Stimulated activated CD4-positive, alpha-beta T cell treated with anti-CD3 and anti-CD28 coated beads, TNF-alpha, amount 100 ng/mL, for 24 hours (primary cell): Measurements from ENCODE around the gene MYEOV.

Source experiments
- DNase-seq, 3 experiments: peaks; one replicate each; pipeline ENCODE4 v3.0.0-alpha.2; 2020; ENCODE audit warnings: low read depth in 3 of 3

MYEOV gene

GRCh38 chr11:69317401-69318092 lies 23.6 kb downstream of the MYEOV start:
- no peak for DNase-seq

GRCh38 chr11:69318093-69318420 lies 24.1 kb downstream of the MYEOV start:
- no peak for DNase-seq

GRCh38 chr11:69319255-69320106 lies 25.5 kb downstream of the MYEOV start:
- no peak for DNase-seq

- no peak for DNase-seq
These were observed 26.4 kb downstream of the MYEOV start for GRCh38 chr11:69320326-69320725.

- no peak for DNase-seq
These were observed 27.1 kb downstream of the MYEOV start for GRCh38 chr11:69320756-69321741.

GRCh38 chr11:69321877-69322361 lies 28.0 kb downstream of the MYEOV start:
- no peak for DNase-seq

GRCh38 chr11:69325446-69325845 lies 31.5 kb downstream of the MYEOV start:
- no peak for DNase-seq

GRCh38 chr11:69326622-69327219 lies 32.8 kb downstream of the MYEOV start:
- no peak for DNase-seq

GRCh38 chr11:69327741-69328191 lies 33.8 kb downstream of the MYEOV start:
- DNase-seq: no peak

GRCh38 chr11:69328231-69328630 lies 34.3 kb downstream of the MYEOV start:
- DNase-seq: no peak

- DNase-seq: no peak
These were observed 35.6 kb downstream of the MYEOV start for GRCh38 chr11:69329581-69329980.

- no peak for DNase-seq
These were observed 36.4 kb downstream of the MYEOV start for GRCh38 chr11:69330330-69330729.

- no peak for DNase-seq
These were observed 39.3 kb downstream of the MYEOV start for GRCh38 chr11:69333149-69333710.

- no peak for DNase-seq
These were observed 39.9 kb downstream of the MYEOV start for GRCh38 chr11:69333879-69334278.

- no peak for DNase-seq
These were observed 41.2 kb downstream of the MYEOV start for GRCh38 chr11:69335007-69335780.

GRCh38 chr11:69335781-69336405 lies 41.9 kb downstream of the MYEOV start:
- no peak for DNase-seq

- peak; percentile 21 to 46 (median 35) for DNase-seq
These were observed 43.3 kb downstream of the MYEOV start for GRCh38 chr11:69337211-69337721.

GRCh38 chr11:69339041-69339733 lies 45.2 kb downstream of the MYEOV start:
- DNase-seq: no peak

- DNase-seq: no peak
These were observed 46.1 kb downstream of the MYEOV start for GRCh38 chr11:69339983-69340565.
